Central memory CD8-positive, alpha-beta T cell (primary cell): ENCODE results near the gene BIRC7.

ENCODE experiments used
- ATAC-seq: fragments of 150-1000 bp; cut with Tn5 transposase; replicated peaks from 2 replicates; pipeline ENCODE4 v1.10.0; 2022; ENCODE audit warnings: mild to moderate bottlenecking, moderate FRiP score, moderate number of reproducible peaks; ENCODE audit not compliant: poor library complexity, severe bottlenecking; ENCODE audit errors: extremely low read depth
- DNase-seq, 2 donors: peaks; one replicate each; pipeline ENCODE4 v3.0.0; 2021; ENCODE audit warnings: low spot score in 2 of 2
- H3K27ac Mint-ChIP-seq: one replicate; pipeline ENCODE4 v1.8.0; 2022; ENCODE audit warnings: low read depth, mild to moderate bottlenecking, moderate library complexity, mixed read lengths
- H3K27me3 Mint-ChIP-seq: one replicate; pipeline ENCODE4 v1.8.0; 2022; ENCODE audit warnings: mixed read lengths
- H3K36me3 Mint-ChIP-seq: one replicate; pipeline ENCODE4 v1.8.0; 2022; ENCODE audit warnings: mild to moderate bottlenecking, moderate library complexity, mixed read lengths; ENCODE audit not compliant: insufficient read depth
- H3K4me1 Mint-ChIP-seq: one replicate; pipeline ENCODE4 v1.8.0; 2022; ENCODE audit warnings: mixed read lengths
- H3K4me3 Mint-ChIP-seq: one replicate; pipeline ENCODE4 v1.8.0; 2022; ENCODE audit warnings: mild to moderate bottlenecking, moderate library complexity, mixed read lengths
- H3K9me3 Mint-ChIP-seq: one replicate; pipeline ENCODE4 v1.8.0; 2022; ENCODE audit warnings: mixed read lengths

Gene BIRC7

DNA sequence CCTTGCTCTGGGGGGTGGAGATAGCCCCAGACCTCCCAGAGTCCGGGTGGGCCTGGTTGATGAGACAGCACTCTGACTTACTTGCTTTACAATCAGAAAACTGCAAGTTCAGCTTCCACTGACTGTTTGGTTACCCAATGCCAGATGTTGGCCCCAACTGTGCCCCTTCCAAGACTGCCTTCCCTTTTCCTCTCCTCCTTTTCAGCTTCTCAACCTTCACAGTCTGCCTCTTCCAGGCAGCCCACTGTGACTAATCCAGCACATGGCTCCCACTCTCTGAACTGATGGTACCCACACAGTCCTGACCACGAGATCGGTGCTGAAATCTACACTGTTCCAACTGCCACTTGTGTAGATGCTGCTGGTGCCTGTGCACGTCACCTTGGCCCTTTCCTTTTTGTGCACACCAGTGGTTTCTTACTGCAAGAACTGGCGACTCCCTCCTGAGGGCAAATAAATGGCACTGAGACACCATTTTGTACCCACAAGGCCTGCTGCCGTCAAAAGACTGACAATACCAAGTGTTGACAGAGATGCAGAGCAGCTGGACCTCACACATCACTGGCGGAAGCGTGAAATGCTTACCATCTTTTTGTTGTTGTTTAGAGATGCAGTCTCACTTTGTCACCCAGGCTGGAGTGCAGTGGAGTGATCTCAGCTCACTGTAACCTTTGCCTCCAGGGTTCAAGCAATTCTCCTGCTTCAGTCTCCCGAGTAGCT is 35.1 kb downstream of the BIRC7 start:
- H3K4me3 Mint-ChIP-seq = peak overlapping the region; percentile 92

DNA sequence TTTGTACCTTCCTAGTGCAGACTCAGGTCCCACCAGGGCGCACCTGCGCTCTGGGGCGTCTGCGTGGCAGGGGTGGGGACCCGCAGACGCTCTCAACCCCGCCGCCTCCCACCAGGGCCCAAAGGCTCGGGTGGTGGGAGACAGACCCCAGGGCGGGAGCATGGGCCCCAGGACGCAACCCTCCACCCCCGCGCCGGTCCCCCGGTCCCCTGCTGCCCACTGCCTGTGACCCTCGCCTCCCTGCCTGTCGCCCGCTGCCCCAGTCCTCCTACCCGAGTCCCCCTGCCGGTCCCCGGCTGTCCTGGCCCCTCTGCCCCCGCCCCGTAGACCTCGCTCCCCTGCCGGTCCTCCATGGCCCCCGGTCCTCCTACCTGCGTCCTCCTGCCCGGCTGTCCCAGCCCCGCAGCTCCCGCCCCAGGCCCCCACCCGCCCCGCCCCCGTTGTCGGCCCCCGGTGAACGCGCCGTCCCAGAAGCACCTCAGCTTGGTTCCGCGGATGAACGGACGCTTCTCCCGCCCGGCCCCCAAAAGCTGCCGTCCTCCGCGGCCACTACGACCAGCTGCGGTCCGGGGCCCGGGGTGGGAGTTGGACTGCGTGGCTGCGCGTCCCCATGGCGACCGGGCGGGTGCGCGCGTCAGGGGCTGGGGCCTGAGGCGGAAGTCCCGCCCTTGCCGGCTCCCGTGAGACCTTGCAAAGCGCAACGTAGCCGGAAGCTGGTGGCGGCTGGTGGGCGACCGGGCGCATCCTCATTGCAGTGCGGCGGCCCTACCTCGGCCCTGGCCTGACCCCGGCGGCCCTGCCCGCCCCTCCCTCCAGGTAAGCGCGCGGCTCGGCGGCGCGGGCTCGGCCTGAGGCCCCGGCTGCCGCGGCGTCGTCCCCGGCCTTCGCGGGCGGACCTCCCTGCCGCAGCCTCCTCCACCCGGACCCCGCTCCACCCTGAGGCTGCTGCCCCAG is 36.7 kb downstream of the BIRC7 start, which contains the start of gene ARFGAP1:
Gene ARFGAP1, plus strand, starts transcription at position 709 of the 954 bp plus-strand sequence. CDS start 2,768 bp downstream, outside the sequence.
- H3K36me3 Mint-ChIP-seq = peaks cover 6% of the 10 kb centered on the region

More for the DNA sequence above, 35.1 kb downstream of the BIRC7 start:
- H3K4me1 Mint-ChIP-seq = peaks cover 18% of the 10 kb centered on the region
- peaks cover 16% of the 10 kb centered on the region for H3K27me3 Mint-ChIP-seq
- no peak for DNase-seq
- no peak for ATAC-seq
- no peaks in the 10 kb centered on the region for H3K9me3 Mint-ChIP-seq
- peaks cover 6% of the 10 kb centered on the region for H3K36me3 Mint-ChIP-seq
- H3K27ac Mint-ChIP-seq = no peak overlapping the region

DNA sequence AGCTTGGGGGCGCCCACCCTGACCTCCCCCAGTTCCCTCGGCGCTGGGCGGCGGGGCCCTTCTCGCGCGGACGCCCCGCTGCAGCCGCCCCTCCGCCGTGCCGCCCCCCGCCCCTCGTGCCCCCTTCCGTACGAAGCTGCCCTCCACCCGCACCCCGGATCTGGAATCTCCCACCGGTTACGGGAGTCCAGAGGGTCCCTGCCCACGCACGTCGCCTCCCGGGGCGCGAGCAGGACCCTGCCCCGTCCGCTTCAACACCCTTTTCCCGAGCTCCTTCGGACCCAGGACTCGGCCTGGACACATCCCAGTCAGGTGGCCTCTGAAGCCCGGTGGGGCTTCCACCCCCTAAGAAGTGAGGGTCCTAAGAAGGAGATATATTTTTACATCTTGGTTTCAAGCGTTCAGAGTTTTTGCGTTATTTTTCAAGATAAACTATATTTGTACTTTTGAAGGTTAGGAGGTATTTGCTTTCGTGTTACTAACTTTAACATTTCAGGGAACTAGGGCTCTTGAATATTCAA is 37.4 kb downstream of the BIRC7 start:
- Mint-ChIP-seq H3K27me3 (peaks cover 2% of the 10 kb centered on the region), H3K4me3 (peak overlapping the region; percentile 92), H3K36me3 (peaks cover 11% of the 10 kb centered on the region), H3K4me1 (peaks cover 18% of the 10 kb centered on the region), H3K9me3 (no peaks in the 10 kb centered on the region), H3K27ac (peak overlapping the region; percentile 91)
- ATAC-seq (no peak), DNase-seq (no peak)

More for the DNA sequence above, 36.7 kb downstream of the BIRC7 start, which contains the start of gene ARFGAP1:
- Mint-ChIP-seq H3K9me3 (no peaks in the 10 kb centered on the region), H3K4me1 (peaks cover 18% of the 10 kb centered on the region), H3K27me3 (peaks cover 9% of the 10 kb centered on the region), H3K27ac (peak within 1 kb of the TSS; percentile 91), H3K4me3 (peak within 1 kb of the TSS; percentile 92)
- DNase-seq = peak; percentile 74 to 75
- ATAC-seq = peak; percentile 99

DNA sequence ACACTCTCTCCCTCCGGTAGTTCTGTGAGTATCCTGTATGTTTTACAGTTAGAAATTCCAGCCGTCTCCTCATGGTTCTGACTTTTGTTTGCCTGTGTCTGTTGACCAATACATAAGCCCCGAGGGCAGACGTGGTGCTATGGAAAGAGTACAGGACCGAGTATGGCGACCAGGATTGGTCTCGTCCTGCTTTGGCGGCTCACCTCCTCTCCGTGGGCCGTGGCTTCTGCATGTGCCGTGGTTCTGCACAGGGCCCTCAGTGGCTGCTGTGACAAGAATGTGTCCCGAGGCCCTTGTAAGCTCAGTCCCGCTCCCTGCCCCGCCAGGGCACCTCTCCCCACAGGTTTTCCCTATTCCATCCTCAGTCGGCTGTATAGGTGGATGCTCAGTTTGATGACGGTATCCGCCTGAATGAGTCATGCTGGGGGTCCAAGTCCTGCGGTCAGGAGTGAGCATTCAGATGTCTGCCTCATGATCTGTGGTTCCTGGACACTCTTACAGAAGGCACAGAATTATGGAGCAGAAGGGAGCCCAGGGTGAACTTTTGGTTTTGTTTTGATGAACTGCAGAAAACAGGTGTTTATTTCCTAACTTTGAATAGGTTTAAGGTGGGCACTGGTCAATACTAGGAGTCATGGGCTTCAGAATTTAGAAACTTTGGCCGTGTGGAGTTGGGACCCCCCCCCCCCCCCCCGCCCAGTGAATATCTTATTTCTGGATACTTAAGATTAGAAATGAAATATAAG is 38.1 kb downstream of the BIRC7 start:
- Mint-ChIP-seq H3K27ac (peak overlapping the region; percentile 91), H3K4me3 (peak overlapping the region; percentile 92), H3K9me3 (no peaks in the 10 kb centered on the region), H3K27me3 (no peaks in the 10 kb centered on the region), H3K4me1 (peaks cover 18% of the 10 kb centered on the region), H3K36me3 (peaks cover 13% of the 10 kb centered on the region)
- ATAC-seq = no peak
- no peak for DNase-seq

DNA sequence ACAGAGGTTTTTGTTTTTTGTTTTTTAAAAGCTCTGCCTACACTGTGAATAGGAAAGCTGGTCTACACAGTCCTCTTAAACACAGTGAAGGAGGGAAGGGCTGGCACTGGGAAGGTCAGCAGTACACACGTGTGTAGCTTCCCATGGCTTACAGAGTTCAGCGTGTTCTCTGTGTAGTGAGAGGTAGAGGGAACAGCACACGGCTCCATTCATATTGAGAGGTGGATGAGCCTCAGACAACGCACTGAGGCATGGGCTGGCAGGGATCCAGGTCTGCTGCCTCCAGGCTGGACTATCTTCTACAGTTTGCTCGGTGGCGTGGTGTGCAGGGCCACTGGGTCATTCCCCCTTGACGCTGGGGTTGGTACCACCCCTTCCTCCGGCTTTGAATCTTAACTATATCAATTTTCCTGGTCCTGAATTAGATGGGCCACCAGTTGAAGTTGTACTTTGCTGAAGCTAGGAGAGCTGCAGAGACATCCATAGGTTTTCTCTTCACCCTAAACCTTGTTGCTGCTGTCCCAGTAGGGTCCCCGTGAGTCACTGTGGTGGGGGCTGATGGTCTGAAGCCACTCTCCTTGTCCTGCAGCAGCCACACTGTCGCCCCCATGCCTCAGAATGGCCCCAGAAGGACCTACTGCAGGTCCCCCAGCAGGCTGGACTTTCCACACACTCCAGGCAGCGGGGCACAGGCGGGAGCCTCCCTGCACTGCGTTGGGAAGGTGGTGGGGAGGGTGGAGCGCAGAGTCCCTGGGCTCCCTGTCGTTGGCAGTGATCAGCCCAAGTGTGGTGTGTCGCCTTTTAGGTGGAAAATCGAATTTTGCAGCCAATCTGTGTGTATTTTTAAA is 38.9 kb downstream of the BIRC7 start:
- ATAC-seq = no peak
- no peaks in the 10 kb centered on the region for H3K27me3 Mint-ChIP-seq
- H3K9me3 Mint-ChIP-seq = no peaks in the 10 kb centered on the region
- peak overlapping the region; percentile 92 for H3K4me3 Mint-ChIP-seq
- H3K4me1 Mint-ChIP-seq = peaks cover 18% of the 10 kb centered on the region
- H3K27ac Mint-ChIP-seq = no peak overlapping the region
- no peak for DNase-seq
- H3K36me3 Mint-ChIP-seq = peaks cover 20% of the 10 kb centered on the region

DNA sequence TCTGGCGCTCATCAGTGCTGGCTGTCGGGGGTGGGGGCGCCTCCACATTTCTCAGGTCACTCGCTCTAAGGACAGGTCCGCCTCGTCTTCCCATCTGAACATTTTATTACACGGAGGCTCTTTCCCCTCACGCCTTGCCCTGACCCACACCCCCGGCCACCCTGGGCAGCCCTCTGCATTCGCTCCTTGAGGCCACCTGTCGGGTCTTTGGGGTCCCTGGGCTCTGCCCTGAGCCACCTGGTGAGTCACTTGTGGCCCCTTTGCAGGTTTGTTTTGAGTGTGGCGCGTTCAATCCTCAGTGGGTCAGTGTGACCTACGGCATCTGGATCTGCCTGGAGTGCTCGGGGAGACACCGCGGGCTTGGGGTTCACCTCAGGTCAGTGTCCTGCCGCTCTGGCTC is 40.1 kb downstream of the BIRC7 start:
- Mint-ChIP-seq H3K36me3 (peaks cover 25% of the 10 kb centered on the region), H3K27me3 (no peaks in the 10 kb centered on the region), H3K9me3 (no peaks in the 10 kb centered on the region), H3K4me3 (no peak overlapping the region), H3K4me1 (peaks cover 18% of the 10 kb centered on the region), H3K27ac (no peak overlapping the region)
- DNase-seq (no peak), ATAC-seq (no peak)

DNA sequence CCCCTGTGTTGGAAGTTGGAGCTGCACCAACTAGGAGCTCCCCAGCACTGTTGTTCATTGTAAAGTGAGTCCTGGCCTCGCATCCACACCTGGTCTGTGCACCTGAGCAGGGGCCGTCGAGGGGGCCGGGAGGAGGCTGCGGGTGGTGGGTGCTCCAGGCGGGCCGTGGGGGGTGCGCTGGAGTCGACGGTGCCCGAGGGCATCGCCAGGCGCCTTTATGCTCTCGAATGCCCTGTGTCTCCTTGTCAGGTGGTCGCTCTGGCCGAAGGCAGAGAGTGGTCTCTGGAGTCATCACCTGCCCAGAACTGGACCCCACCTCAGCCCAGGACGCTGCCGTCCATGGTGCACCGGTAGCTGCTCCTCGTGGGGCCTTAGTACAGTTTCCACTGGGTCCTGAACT is 41.3 kb downstream of the BIRC7 start:
- Mint-ChIP-seq H3K4me3 (no peak overlapping the region), H3K36me3 (peaks cover 25% of the 10 kb centered on the region), H3K27ac (no peak overlapping the region), H3K4me1 (peaks cover 11% of the 10 kb centered on the region), H3K9me3 (no peaks in the 10 kb centered on the region), H3K27me3 (no peaks in the 10 kb centered on the region)
- no peak for ATAC-seq
- DNase-seq = no peak

DNA sequence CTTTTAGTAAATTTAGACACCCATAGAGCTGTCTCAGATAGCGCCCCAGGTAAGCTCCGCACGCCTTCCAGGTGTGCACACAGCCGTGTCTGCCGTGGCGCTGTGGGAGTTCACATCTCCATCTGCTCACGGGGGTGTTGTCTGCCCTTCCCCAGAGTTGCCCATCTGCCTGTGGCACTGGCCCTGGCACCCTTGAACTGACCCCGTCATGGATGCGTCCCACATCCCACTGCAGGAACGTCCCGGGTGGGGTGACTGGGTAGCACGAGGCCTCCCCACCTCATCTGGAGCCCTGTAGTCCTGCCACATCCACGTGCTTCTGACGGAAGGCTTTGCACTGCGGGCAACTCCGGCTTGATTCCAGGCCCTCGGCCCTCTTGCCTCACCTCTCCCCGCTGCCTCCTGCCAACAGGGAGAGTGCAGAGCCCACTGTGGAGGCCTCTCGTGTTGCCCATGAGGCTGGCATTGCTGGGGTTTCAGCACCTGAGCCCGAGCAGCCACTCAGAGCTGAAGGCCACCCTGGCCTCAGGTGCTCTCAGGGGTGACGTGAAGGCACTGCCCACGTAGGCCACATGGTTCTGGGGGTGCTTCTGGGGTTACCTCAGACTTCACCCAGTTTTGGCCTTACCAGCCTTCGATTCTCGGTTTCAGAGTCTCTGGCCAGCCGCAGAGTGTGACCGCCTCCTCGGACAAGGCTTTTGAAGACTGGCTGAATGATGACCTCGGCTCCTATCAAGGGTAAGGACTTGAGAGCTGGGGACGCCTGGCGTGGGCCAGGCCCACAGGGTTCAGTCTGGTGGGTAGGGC is 42.0 kb downstream of the BIRC7 start:
- Mint-ChIP-seq H3K36me3 (peaks cover 25% of the 10 kb centered on the region), H3K4me3 (no peak overlapping the region), H3K4me1 (peaks cover 11% of the 10 kb centered on the region), H3K27me3 (no peaks in the 10 kb centered on the region), H3K27ac (no peak overlapping the region), H3K9me3 (no peaks in the 10 kb centered on the region)
- DNase-seq (no peak), ATAC-seq (no peak)

DNA sequence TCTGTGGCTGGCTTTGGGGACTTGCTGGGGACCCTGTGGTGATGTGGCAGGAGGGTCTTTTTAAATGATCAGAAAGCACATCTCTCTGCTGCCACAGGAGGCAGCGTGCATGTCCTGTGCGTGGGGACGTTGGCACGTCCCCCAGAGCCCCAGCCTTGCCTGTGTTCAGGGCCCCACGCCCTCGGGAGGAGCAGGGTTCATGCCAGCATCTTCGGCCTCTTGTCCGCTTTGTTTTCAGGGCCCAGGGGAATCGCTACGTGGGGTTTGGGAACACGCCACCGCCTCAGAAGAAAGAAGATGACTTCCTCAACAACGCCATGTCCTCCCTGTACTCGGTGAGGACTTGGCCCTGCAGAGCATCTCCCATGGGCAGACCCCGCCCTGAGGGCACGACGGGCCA is 43.0 kb downstream of the BIRC7 start:
- DNase-seq (no peak), ATAC-seq (no peak)
- H3K27me3 Mint-ChIP-seq = no peaks in the 10 kb centered on the region
- no peaks in the 10 kb centered on the region for H3K9me3 Mint-ChIP-seq
- H3K4me3 Mint-ChIP-seq = no peak overlapping the region
- H3K36me3 Mint-ChIP-seq = peaks cover 22% of the 10 kb centered on the region
- peaks cover 5% of the 10 kb centered on the region for H3K4me1 Mint-ChIP-seq
- H3K27ac Mint-ChIP-seq = no peak overlapping the region

DNA sequence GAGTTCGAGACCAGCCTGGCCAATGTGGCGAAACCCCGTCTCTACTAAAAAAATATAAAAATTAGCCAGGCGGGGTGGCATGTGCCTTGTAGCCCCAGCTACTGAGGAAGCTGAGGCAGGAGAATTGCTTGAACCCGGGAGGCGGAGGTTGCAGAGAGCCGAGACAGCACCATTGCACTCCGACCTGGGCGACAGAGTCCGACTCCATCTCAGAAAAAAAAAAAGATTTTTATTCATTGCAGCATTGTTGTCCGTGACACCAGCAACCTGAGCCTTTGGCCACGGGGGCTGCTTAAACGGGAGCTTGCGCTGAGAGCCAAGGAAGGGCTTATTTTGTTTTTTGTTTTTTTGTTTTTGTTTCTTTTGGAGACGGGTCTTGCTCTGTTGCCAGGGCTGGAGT is 44.2 kb downstream of the BIRC7 start:
- Mint-ChIP-seq H3K36me3 (peaks cover 21% of the 10 kb centered on the region), H3K4me1 (no peaks in the 10 kb centered on the region), H3K4me3 (no peak overlapping the region), H3K27ac (no peak overlapping the region), H3K27me3 (no peaks in the 10 kb centered on the region), H3K9me3 (no peaks in the 10 kb centered on the region)
- DNase-seq (no peak), ATAC-seq (no peak)

DNA sequence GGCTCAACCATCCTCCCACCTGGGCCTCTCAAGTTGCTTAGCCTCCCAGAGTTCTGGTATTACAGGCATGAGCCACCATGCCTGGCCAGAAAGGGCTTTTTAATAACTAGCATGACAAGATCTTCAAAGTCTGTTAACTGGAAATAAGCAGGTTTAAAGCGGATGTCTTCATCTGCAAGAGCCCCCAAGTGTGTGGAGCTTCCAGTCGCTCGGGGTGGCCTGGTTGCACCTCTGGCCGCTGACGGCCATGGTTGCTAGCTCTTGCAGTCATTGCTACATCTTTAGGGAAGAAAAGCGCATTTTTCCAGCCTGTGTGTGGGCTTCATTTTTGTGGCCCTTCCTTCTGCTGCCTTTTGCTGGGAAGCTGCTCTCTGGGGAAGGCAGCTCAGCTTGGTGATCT is 44.7 kb downstream of the BIRC7 start:
- no peak overlapping the region for H3K27ac Mint-ChIP-seq
- no peaks in the 10 kb centered on the region for H3K9me3 Mint-ChIP-seq
- H3K4me1 Mint-ChIP-seq = no peaks in the 10 kb centered on the region
- DNase-seq (no peak), ATAC-seq (no peak)
- H3K36me3 Mint-ChIP-seq = peaks cover 21% of the 10 kb centered on the region
- no peaks in the 10 kb centered on the region for H3K27me3 Mint-ChIP-seq
- H3K4me3 Mint-ChIP-seq = no peak overlapping the region
